H9 (cell line): ENCODE results near the gene CD3G. TPM values are rescaled to one million over a fixed set of nuclear protein-coding genes. Genes with fewer than 3 reads are reported as not detected.

Experiments
- DNase-seq: peaks from one replicate; pipeline ENCODE4 v3.0.0-alpha.2; 2017
- H2AFZ ChIP-seq: one replicate; pipeline ENCODE4 v1.6.1; 2013; ENCODE audit warnings: mild to moderate bottlenecking, low read length, control low read depth, moderate library complexity
- H2AK5ac ChIP-seq: 2 replicates; pipeline ENCODE4 v1.6.1; 2013; ENCODE audit warnings: low read length, control low read depth, mixed read lengths; ENCODE audit not compliant: insufficient read length
- H2BK120ac ChIP-seq: one replicate; pipeline ENCODE4 v1.6.1; 2013; ENCODE audit warnings: low read depth, mild to moderate bottlenecking, low read length, control low read depth, inconsistent platforms; ENCODE audit not compliant: poor library complexity, severe bottlenecking
- H2BK12ac ChIP-seq: 2 replicates; pipeline ENCODE4 v1.6.1; 2013; ENCODE audit warnings: low read length, control low read depth, mixed read lengths, low read depth; ENCODE audit not compliant: insufficient read length
- H2BK15ac ChIP-seq: 2 replicates; pipeline ENCODE4 v1.6.1; 2013; ENCODE audit warnings: low read depth, low read length, control low read depth
- H2BK20ac ChIP-seq: one replicate; pipeline ENCODE4 v1.6.1; 2013; ENCODE audit warnings: low read depth, mild to moderate bottlenecking, low read length, control low read depth, inconsistent platforms; ENCODE audit not compliant: poor library complexity, severe bottlenecking
- H2BK5ac ChIP-seq: 2 replicates; pipeline ENCODE4 v1.6.1; 2013; ENCODE audit warnings: low read length, control low read depth, mixed read lengths; ENCODE audit not compliant: insufficient read length
- H3K14ac ChIP-seq: 2 replicates; pipeline ENCODE4 v1.6.1; 2013; ENCODE audit warnings: low read length, control low read depth; ENCODE audit not compliant: insufficient read depth
- H3K18ac ChIP-seq: 2 replicates; pipeline ENCODE4 v1.6.1; 2013; ENCODE audit warnings: low read depth, mild to moderate bottlenecking, mixed read lengths, low read length, control low read depth; ENCODE audit not compliant: insufficient read length
- H3K23ac ChIP-seq: 2 replicates; pipeline ENCODE4 v1.6.1; 2013; ENCODE audit warnings: low read length, control low read depth, mixed read lengths, low read depth; ENCODE audit not compliant: insufficient read length
- H3K23me2 ChIP-seq: 2 replicates; pipeline ENCODE4 v1.6.1; 2013; ENCODE audit warnings: low read depth, mild to moderate bottlenecking, mixed read lengths, low read length, control low read depth; ENCODE audit not compliant: insufficient read length, poor library complexity, severe bottlenecking
- H3K27ac ChIP-seq: 2 replicates; pipeline ENCODE4 v1.5.1; 2013; ENCODE audit warnings: low read length, control low read depth, mixed read lengths, low read depth; ENCODE audit not compliant: insufficient read length
- H3K27me3 ChIP-seq: 2 replicates; pipeline ENCODE4 v1.6.1; 2013; ENCODE audit warnings: low read length, control low read depth, inconsistent platforms; ENCODE audit not compliant: insufficient read depth
- H3K4ac ChIP-seq: 2 replicates; pipeline ENCODE4 v1.6.1; 2013; ENCODE audit warnings: low read depth, mild to moderate bottlenecking, control low read depth, inconsistent platforms, low read length, moderate library complexity
- H3K4me1 ChIP-seq: 2 replicates; pipeline ENCODE4 v1.6.1; 2013; ENCODE audit warnings: low read length, control low read depth, inconsistent platforms; ENCODE audit not compliant: insufficient read depth
- H3K4me2 ChIP-seq: 2 replicates; pipeline ENCODE4 v1.6.1; 2013; ENCODE audit warnings: low read length, control low read depth, mixed read lengths; ENCODE audit not compliant: insufficient read length, insufficient read depth
- H3K56ac ChIP-seq: 2 replicates; pipeline ENCODE4 v1.6.1; 2013; ENCODE audit warnings: low read depth, mild to moderate bottlenecking, mixed read lengths, low read length, control low read depth; ENCODE audit not compliant: insufficient read length
- H3K79me1 ChIP-seq: 2 replicates; pipeline ENCODE4 v1.6.1; 2013; ENCODE audit warnings: low read depth, mild to moderate bottlenecking, moderate library complexity, low read length, control low read depth, inconsistent platforms; ENCODE audit not compliant: insufficient read depth, poor library complexity, severe bottlenecking
- H3K79me2 ChIP-seq: 2 replicates; pipeline ENCODE4 v1.6.1; 2013; ENCODE audit warnings: low read length, control low read depth, inconsistent platforms; ENCODE audit not compliant: insufficient read depth
- H3K9ac ChIP-seq: 2 replicates; pipeline ENCODE4 v1.6.1; 2013; ENCODE audit warnings: low read length, control low read depth, mixed read lengths; ENCODE audit not compliant: insufficient read length; ENCODE audit errors: extremely low read depth
- H3K9me3 ChIP-seq: one replicate; pipeline ENCODE4 v1.6.1; 2013; ENCODE audit warnings: low read depth, low read length, inconsistent platforms; ENCODE audit not compliant: control insufficient read depth
- H3T11ph ChIP-seq: one replicate; pipeline ENCODE4 v1.6.1; 2013; ENCODE audit warnings: mild to moderate bottlenecking, low read length, control low read depth, inconsistent platforms
- H4K20me1 ChIP-seq: one replicate; pipeline ENCODE4 v1.6.1; 2013; ENCODE audit not compliant: control insufficient read depth, insufficient read length, insufficient read depth
- H4K5ac ChIP-seq: 2 replicates; pipeline ENCODE4 v1.6.1; 2013; ENCODE audit warnings: low read depth, mild to moderate bottlenecking, mixed read lengths, low read length, control low read depth; ENCODE audit not compliant: insufficient read length
- H4K8ac ChIP-seq: replicated peaks from 2 replicates; pipeline ENCODE4 v1.6.1; 2013; ENCODE audit warnings: low read length, control low read depth, mixed read lengths, low read depth; ENCODE audit not compliant: insufficient read length
- H4K91ac ChIP-seq: 2 replicates; pipeline ENCODE4 v1.6.1; 2013; ENCODE audit warnings: low read depth, mild to moderate bottlenecking, moderate library complexity, mixed read lengths, low read length, control low read depth; ENCODE audit not compliant: insufficient read length
- H3K27ac Mint-ChIP-seq, 3 experiments: 2 replicates in 2 of 3; 3 replicates in 1 of 3; pipeline ENCODE4 v1.8.0; 2020 to 2021; ENCODE audit warnings: mixed read lengths in 3 of 3, mild to moderate bottlenecking in 1 of 3, moderate library complexity in 1 of 3
- H3K27me3 Mint-ChIP-seq: 2 replicates; pipeline ENCODE4 v1.8.0; 2021; ENCODE audit warnings: low read depth, mild to moderate bottlenecking, moderate library complexity, mixed read lengths
- H3K36me3 Mint-ChIP-seq, 3 experiments: 2 replicates in 2 of 3; 3 replicates in 1 of 3; pipeline ENCODE4 v1.8.0; 2020 to 2021; ENCODE audit warnings: low read depth in 3 of 3, mixed read lengths in 3 of 3; ENCODE audit not compliant: insufficient read depth in 1 of 3
- H3K4me1 Mint-ChIP-seq, 2 experiments: 2 replicates each; pipeline ENCODE4 v1.8.0; 2020; ENCODE audit warnings: mixed read lengths in 2 of 2
- H3K4me3 Mint-ChIP-seq, 2 experiments: 2 replicates in 1 of 2; 3 replicates in 1 of 2; pipeline ENCODE4 v1.8.0; 2020 to 2021; ENCODE audit warnings: mild to moderate bottlenecking in 2 of 2, mixed read lengths in 2 of 2, moderate library complexity in 1 of 2
- H3K9me3 Mint-ChIP-seq, 2 experiments: 2 replicates in 1 of 2; 3 replicates in 1 of 2; pipeline ENCODE4 v1.8.0; 2020; ENCODE audit warnings: mild to moderate bottlenecking in 2 of 2, mixed read lengths in 2 of 2, moderate library complexity in 1 of 2
- total RNA-seq: library from RNA; stranded (reverse); gene quantifications from 2 replicates; pipeline ENCODE4 v1.2.1, GENCODE V29; 2021
- TF ChIP-seq, protein P1 (sequence below): fragments of 200-600 bp; sonication (generic); conservative IDR thresholded peaks from 3 replicates; pipeline ENCODE4 v1.8.0; 2021; ENCODE audit warnings: antibody characterized with exemption, mild to moderate bottlenecking

The CD3G gene
- total RNA-seq, 1 experiment from 2014 or later = not detected

DNA sequence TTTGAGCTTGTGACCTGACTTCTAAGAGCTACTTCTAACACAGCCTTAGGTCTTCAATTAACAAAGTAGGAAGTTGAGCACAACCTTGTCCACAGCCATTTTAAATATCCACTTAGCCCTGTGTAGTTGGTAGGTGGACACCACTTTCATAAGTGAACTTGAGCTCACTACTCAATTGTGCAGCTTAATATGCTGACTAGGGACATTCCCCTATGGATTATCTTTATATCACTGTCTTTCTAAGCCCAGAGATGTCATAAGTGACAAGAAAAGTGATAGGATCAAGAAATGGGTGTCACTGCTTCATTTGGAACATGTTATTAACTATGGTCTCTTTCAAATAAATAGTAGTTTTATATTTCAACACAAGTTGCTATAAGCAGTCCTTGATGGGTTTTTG lies 53.3 kb downstream of the CD3G start:
- Histone ChIP-seq H3K27me3 (no peaks in the 10 kb centered on the region), H3K4me2 (no peak overlapping the region), H2BK5ac (no peak overlapping the region), H3K27ac (no peak overlapping the region), H3K79me2 (peaks cover 8% of the 10 kb centered on the region; the same call in 1 of the 2 replicates), H3K18ac (no peak overlapping the region), H3K23ac (no peak overlapping the region), H4K20me1 (no peaks in the 10 kb centered on the region), H3K56ac (no peak overlapping the region), H3K14ac (no peak overlapping the region), H3K79me1 (peaks cover under 1% of the 10 kb centered on the region), H3K4ac (no peak overlapping the region), H2BK15ac (no peak overlapping the region), H2BK120ac (no peak overlapping the region), H3T11ph (no peak overlapping the region), H2AK5ac (no peak overlapping the region), H2BK12ac (no peak overlapping the region), H3K4me1 (no peaks in the 10 kb centered on the region), H4K91ac (no peak overlapping the region), H4K5ac (no peak overlapping the region), H3K9ac (no peak overlapping the region), H2AFZ (no peak overlapping the region), H4K8ac (no peak overlapping the region), H3K23me2 (peaks cover 7% of the 10 kb centered on the region), H3K9me3 (no peaks in the 10 kb centered on the region), H2BK20ac (no peak overlapping the region)
- Mint-ChIP-seq H3K27ac (no peak overlapping the region), H3K9me3 (no peaks in the 10 kb centered on the region), H3K27me3 (no peaks in the 10 kb centered on the region; the same call in 1 of the 2 replicates), H3K4me1 (peaks cover 11% of the 10 kb centered on the region in 2 experiments), H3K4me3 (no peak overlapping the region), H3K36me3 (peaks cover 9 to 39% (median 23%) of the 10 kb centered on the region in 3 experiments; a peak in 6 of 7 replicates)
- TF ChIP-seq, protein P1, sequence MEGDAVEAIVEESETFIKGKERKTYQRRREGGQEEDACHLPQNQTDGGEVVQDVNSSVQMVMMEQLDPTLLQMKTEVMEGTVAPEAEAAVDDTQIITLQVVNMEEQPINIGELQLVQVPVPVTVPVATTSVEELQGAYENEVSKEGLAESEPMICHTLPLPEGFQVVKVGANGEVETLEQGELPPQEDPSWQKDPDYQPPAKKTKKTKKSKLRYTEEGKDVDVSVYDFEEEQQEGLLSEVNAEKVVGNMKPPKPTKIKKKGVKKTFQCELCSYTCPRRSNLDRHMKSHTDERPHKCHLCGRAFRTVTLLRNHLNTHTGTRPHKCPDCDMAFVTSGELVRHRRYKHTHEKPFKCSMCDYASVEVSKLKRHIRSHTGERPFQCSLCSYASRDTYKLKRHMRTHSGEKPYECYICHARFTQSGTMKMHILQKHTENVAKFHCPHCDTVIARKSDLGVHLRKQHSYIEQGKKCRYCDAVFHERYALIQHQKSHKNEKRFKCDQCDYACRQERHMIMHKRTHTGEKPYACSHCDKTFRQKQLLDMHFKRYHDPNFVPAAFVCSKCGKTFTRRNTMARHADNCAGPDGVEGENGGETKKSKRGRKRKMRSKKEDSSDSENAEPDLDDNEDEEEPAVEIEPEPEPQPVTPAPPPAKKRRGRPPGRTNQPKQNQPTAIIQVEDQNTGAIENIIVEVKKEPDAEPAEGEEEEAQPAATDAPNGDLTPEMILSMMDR = no peak
- no peak for DNase-seq
